ENCODE results near the gene CD84. TPM values are rescaled to one million over a fixed set of nuclear protein-coding genes. Genes with fewer than 3 reads are reported as not detected.

The CD84 gene, protein sequence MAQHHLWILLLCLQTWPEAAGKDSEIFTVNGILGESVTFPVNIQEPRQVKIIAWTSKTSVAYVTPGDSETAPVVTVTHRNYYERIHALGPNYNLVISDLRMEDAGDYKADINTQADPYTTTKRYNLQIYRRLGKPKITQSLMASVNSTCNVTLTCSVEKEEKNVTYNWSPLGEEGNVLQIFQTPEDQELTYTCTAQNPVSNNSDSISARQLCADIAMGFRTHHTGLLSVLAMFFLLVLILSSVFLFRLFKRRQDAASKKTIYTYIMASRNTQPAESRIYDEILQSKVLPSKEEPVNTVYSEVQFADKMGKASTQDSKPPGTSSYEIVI
- not detected for total RNA-seq

DNA sequence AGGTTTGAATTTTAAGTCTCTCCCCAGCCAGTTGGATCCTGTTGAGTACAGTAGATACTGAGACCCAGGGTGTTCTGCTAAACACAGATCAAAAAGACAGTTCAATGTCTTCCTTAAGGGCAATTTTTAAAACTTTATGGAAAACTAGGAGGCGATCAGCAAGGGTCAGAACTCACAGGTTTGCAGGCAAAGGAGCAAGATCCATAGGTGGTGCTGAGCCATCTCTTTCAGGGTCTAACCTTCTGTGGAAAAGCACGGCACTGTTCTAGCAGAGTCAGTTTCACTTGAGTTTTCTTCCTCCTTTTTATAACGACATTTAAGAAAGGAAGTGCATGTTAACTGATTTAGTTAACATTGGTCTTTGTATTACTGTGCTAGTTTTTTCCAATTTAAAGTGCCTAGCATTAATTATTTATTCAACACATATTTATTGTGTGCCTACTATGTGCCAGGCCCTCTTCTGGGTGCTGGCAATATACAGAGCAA is at the start of gene CD84:
Gene CD84 (minus strand): TSS at position 281 of the 486 bp plus-strand sequence. CDS start 59 bp downstream, at position 222.

GRCh38 chr1:160522622-160523345 is 56.5 kb downstream of the CD84 start, which contains the start of gene SLAMF6:
TSS of gene SLAMF6 (minus strand) at chr1:160523255. CDS start at chr1:160523192, 63 bp downstream.

Other genes with a start within 250 kb of the CD84 start
- gene COPA, start 236.2 kb downstream of the CD84 start, total RNA-seq, result 100 to 1,000 TPM; 133 to 194 TPM
- gene NCSTN, start 236.1 kb downstream of the CD84 start, total RNA-seq, result 100 to 1,000 TPM; 110 to 132 TPM
- under 1 TPM; under 0.01 TPM for gene NHLH1, start 212.4 kb downstream of the CD84 start, total RNA-seq
- 1 to 10 TPM; 4.7 to 4.8 TPM for gene VANGL2, start 178.9 kb downstream of the CD84 start, total RNA-seq
- gene SLAMF6, start 56.2 kb downstream of the CD84 start, total RNA-seq, result not detected
- gene SLAMF1, start 67.5 kb upstream of the CD84 start, total RNA-seq, result not detected
- not detected for gene CD48, start 132.3 kb upstream of the CD84 start, total RNA-seq
- gene SLAMF7, start 159.8 kb upstream of the CD84 start, total RNA-seq, result under 1 TPM in 1 of 2 donors, not detected in 1; 0.33 TPM
- not detected for gene LY9, start 216.7 kb upstream of the CD84 start, total RNA-seq

Data from melanocyte of skin (primary cell).